ENCODE data around the gene UGCG.

DNA sequence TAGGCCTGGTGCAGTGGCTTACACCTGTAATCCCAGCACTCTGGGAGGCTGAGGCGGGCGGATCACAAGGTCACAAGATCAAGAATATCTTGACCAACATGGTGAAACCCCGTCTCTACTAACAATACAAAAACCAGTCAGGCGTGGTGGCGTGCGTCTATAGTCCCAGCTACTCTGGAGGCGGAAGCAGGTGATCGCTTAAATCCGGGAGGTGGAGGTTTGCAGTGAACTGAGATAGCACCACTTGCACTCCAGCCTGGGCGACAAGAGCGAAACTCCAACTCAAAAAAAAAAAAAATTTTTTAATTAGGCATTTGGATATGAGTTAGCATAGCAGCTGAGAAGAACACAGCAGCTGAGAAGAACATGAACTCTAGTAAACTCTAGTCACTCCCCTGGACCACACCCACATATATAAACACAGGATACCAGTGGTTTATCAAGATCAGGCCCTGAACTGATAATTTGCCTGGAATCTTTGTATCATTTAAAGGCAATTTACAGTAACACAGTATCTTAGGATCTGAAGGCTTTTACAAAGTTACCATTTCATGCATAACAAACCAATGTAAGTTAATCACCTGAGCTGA lies 4.6 kb upstream of the UGCG start:
- TF ChIP-seq, protein P1, sequence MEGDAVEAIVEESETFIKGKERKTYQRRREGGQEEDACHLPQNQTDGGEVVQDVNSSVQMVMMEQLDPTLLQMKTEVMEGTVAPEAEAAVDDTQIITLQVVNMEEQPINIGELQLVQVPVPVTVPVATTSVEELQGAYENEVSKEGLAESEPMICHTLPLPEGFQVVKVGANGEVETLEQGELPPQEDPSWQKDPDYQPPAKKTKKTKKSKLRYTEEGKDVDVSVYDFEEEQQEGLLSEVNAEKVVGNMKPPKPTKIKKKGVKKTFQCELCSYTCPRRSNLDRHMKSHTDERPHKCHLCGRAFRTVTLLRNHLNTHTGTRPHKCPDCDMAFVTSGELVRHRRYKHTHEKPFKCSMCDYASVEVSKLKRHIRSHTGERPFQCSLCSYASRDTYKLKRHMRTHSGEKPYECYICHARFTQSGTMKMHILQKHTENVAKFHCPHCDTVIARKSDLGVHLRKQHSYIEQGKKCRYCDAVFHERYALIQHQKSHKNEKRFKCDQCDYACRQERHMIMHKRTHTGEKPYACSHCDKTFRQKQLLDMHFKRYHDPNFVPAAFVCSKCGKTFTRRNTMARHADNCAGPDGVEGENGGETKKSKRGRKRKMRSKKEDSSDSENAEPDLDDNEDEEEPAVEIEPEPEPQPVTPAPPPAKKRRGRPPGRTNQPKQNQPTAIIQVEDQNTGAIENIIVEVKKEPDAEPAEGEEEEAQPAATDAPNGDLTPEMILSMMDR (IDR thresholded peaks at IDR 0.05), result no peak
- TF ChIP-seq POLR2A (IDR thresholded peaks at IDR 0.05), result no peak
